ENCODE results near the gene KLHDC2.
A peak's percentile ranks its signal among the peaks of the same experiment; 100 is the strongest.
"Not testable (repeated sequence)": the region's sequence is repeated elsewhere in the genome, so short reads cannot be mapped to it uniquely, and the experiment has no call there.

KLHDC2 gene

GRCh38 chr14:49767571-49768300 lies at the start of gene KLHDC2:
TSS of gene KLHDC2 (plus strand) at chr14:49768153. CDS start at chr14:49768469, 316 bp downstream.
- peak; percentile 90 for DNase-seq

- DNase-seq, result no peak
Measured at GRCh38 chr14:49720744-49721143, 47.2 kb upstream of the KLHDC2 start.

GRCh38 chr14:49721733-49722435 lies 46.1 kb upstream of the KLHDC2 start:
- DNase-seq, result not testable (repeated sequence)

GRCh38 chr14:49727171-49727570 lies 40.8 kb upstream of the KLHDC2 start:
- no peak for DNase-seq

GRCh38 chr14:49732896-49733295 lies 35.1 kb upstream of the KLHDC2 start:
- DNase-seq, result peak; percentile 29

GRCh38 chr14:49733836-49734235 lies 34.1 kb upstream of the KLHDC2 start:
- DNase-seq, result no peak

GRCh38 chr14:49735669-49736068 lies 32.3 kb upstream of the KLHDC2 start:
- DNase-seq, result not testable (repeated sequence)

GRCh38 chr14:49745191-49745590 lies 22.8 kb upstream of the KLHDC2 start:
- no peak for DNase-seq

- DNase-seq, result not testable (repeated sequence)
Measured at GRCh38 chr14:49746476-49746875, 21.5 kb upstream of the KLHDC2 start.

GRCh38 chr14:49754570-49755097 lies 13.3 kb upstream of the KLHDC2 start:
- no peak for DNase-seq

GRCh38 chr14:49755378-49755777 lies 12.6 kb upstream of the KLHDC2 start:
- no peak for DNase-seq

GRCh38 chr14:49761839-49762551 lies 6.0 kb upstream of the KLHDC2 start:
- DNase-seq, result no peak

- no peak for DNase-seq
Measured at GRCh38 chr14:49766839-49767238, 1.1 kb upstream of the KLHDC2 start.

- DNase-seq, result no peak
Measured at GRCh38 chr14:49767270-49767570, 733 bp upstream of the KLHDC2 start.

GRCh38 chr14:49768301-49769121 lies 558 bp downstream of the KLHDC2 start:
- peak; percentile 48 for DNase-seq

- DNase-seq, result peak; percentile 18
Measured at GRCh38 chr14:49769171-49769570, 1.2 kb downstream of the KLHDC2 start.

GRCh38 chr14:49769581-49770211 lies 1.7 kb downstream of the KLHDC2 start:
- DNase-seq, result no peak

GRCh38 chr14:49770212-49770817 lies 2.4 kb downstream of the KLHDC2 start:
- no peak for DNase-seq

GRCh38 chr14:49771691-49772090 lies 3.7 kb downstream of the KLHDC2 start:
- not testable (repeated sequence) for DNase-seq

- DNase-seq, result no peak
Measured at GRCh38 chr14:49774106-49774505, 6.2 kb downstream of the KLHDC2 start.

GRCh38 chr14:49778421-49778820 lies 10.5 kb downstream of the KLHDC2 start:
- no peak for DNase-seq

GRCh38 chr14:49781040-49781439 lies 13.1 kb downstream of the KLHDC2 start:
- not testable (repeated sequence) for DNase-seq

Measured in midbrain (tissue), 1 donor.